Measurements from ENCODE around the gene OFD1.

DNA sequence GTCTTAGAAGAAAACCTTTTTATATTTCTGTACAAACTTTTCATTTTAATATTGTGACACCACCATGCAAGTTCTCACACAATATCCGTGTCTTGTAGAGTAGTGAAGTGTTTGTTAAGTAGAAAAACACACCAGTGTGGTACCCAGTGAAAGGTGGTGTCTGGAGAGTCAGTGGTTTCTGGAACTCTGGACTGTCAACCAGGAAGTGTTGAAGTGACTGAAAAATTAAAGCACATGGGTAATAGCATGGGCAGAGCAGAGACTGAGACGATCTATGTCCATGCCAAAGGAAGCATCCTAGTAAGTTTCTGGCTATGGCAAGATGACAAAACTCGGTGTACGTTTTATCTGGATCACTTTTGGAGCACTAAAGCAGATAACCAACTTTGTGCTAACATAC lies 23.4 kb upstream of the OFD1 start:
- TF ChIP-seq, protein P1, sequence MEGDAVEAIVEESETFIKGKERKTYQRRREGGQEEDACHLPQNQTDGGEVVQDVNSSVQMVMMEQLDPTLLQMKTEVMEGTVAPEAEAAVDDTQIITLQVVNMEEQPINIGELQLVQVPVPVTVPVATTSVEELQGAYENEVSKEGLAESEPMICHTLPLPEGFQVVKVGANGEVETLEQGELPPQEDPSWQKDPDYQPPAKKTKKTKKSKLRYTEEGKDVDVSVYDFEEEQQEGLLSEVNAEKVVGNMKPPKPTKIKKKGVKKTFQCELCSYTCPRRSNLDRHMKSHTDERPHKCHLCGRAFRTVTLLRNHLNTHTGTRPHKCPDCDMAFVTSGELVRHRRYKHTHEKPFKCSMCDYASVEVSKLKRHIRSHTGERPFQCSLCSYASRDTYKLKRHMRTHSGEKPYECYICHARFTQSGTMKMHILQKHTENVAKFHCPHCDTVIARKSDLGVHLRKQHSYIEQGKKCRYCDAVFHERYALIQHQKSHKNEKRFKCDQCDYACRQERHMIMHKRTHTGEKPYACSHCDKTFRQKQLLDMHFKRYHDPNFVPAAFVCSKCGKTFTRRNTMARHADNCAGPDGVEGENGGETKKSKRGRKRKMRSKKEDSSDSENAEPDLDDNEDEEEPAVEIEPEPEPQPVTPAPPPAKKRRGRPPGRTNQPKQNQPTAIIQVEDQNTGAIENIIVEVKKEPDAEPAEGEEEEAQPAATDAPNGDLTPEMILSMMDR (IDR thresholded peaks at IDR 0.05): no peak
- TF ChIP-seq POLR2A (IDR thresholded peaks at IDR 0.05): no peak

Data from heart left ventricle (tissue), 13 donors.